ENCODE data around the gene RPS6KB2. TPM values are rescaled to one million over a fixed set of nuclear protein-coding genes. Genes with fewer than 3 reads are reported as not detected.

RPS6KB2 gene
- total and polyA plus RNA-seq, 9 of the 15 experiments (the other 6 are each of a cell fraction or from before 2014, with no cell fraction given), result 0.42 to 122 (median 82.6) TPM

- TF ChIP-seq REST (IDR thresholded peaks at IDR 0.05; ENCODE audit: borderline replicate concordance) (peak; percentile 95), REST (CRISPR knock-in tag; IDR thresholded peaks at IDR 0.05; ENCODE audit: low read depth) (no peak), ZBTB7A (IDR thresholded peaks at IDR 0.05; ENCODE audit: borderline replicate concordance, control insufficient read depth, low read depth, low read length) (peak; percentile 28; the same call in 1 of the 2 replicates), MLLT1 (IDR thresholded peaks at IDR 0.05) (no peak), SMAD3 (CRISPR knock-in tag; conservative IDR thresholded peaks at IDR 0.05) (peak; percentile 55; the same call in 1 of the 2 replicates), NFE2 (IDR thresholded peaks at IDR 0.05; ENCODE audit: low read depth) (peak; percentile 5; the same call in 1 of the 2 replicates), RNF219 (CRISPR knock-in tag; IDR thresholded peaks at IDR 0.05) (no peak), MYNN (IDR thresholded peaks at IDR 0.05) (peak; percentile 73; the same call in 1 of the 2 replicates), MYNN (CRISPR knock-in tag; IDR thresholded peaks at IDR 0.05) (no peak), NR1H2 (CRISPR knock-in tag; IDR thresholded peaks at IDR 0.05) (no peak), FOXP4 (CRISPR knock-in tag; IDR thresholded peaks at IDR 0.05; ENCODE audit: borderline replicate concordance) (0 out of 2 replicates have a peak, but pooled peaks have one; percentile 49), ESRRA (IDR thresholded peaks at IDR 0.05; ENCODE audit: borderline replicate concordance, low read depth) (no peak), BRD9 (IDR thresholded peaks at IDR 0.05; ENCODE audit: low read depth, partially characterized antibody) (peak; percentile 88)
These were observed 45.8 kb upstream of the RPS6KB2 start (continued) for GRCh38 chr11:67382276-67383136.

All from K562 (cell line).